IMR-90 (cell line): Measurements from ENCODE around the gene KRTAP10-3. TPM values are rescaled to one million over a fixed set of nuclear protein-coding genes. Genes with fewer than 3 reads are reported as not detected.

Source experiments
- ATAC-seq: fragments of 200-7000 bp; cut with Tn5 transposase; 2 replicates; pipeline ENCODE4 v1.9.1; 2020; ENCODE audit warnings: low read depth, mild to moderate bottlenecking, moderate library complexity
- BruUV-seq: library from RNA; stranded (reverse); fragments of 400-500 nt; replicated peaks from 2 replicates; lab custom pipeline; 2021; lab: Mats Ljungman, UMichigan
- CTCF ChIA-PET: fragments of 300-600 bp; formaldehyde crosslinking; extraction: SDS; loops from one replicate; lab custom pipeline; 2021; ENCODE audit warnings: antibody characterized with exemption; lab: Yijun Ruan, JAX
- POLR2A ChIA-PET: fragments of 300-600 bp; sonication (Branson Sonifier 250); formaldehyde crosslinking; loops from one replicate; lab custom pipeline; 2022; ENCODE audit warnings: antibody characterized with exemption; ENCODE audit not compliant: unreplicated experiment; lab: Charles Lee
- DNase-seq: peaks from one replicate; pipeline ENCODE4 v3.0.0; 2013
- H2AFZ ChIP-seq: replicated peaks from 2 replicates; pipeline ENCODE3; 2013; ENCODE audit warnings: low read length, mild to moderate bottlenecking; ENCODE audit not compliant: poor library complexity
- H2AK5ac ChIP-seq: 2 replicates; pipeline ENCODE4 v1.6.1; 2013; ENCODE audit warnings: low read depth, low read length, inconsistent platforms
- H2AK9ac ChIP-seq: replicated peaks from 2 replicates; pipeline ENCODE3; 2013; ENCODE audit warnings: mild to moderate bottlenecking, low read depth, low read length, moderate library complexity; ENCODE audit not compliant: poor library complexity
- H2BK120ac ChIP-seq: 2 replicates; pipeline ENCODE4 v1.6.1; 2013; ENCODE audit warnings: low read depth, low read length, inconsistent platforms
- H2BK15ac ChIP-seq: 3 replicates; pipeline ENCODE4 v1.6.1; 2013; ENCODE audit warnings: low read depth, low read length, inconsistent platforms
- H2BK20ac ChIP-seq: 2 replicates; pipeline ENCODE4 v1.6.1; 2013; ENCODE audit warnings: low read depth, mild to moderate bottlenecking, inconsistent platforms, low read length, moderate library complexity
- H2BK5ac ChIP-seq: 2 replicates; pipeline ENCODE4 v1.6.1; 2013; ENCODE audit warnings: mild to moderate bottlenecking, low read depth, low read length, inconsistent platforms; ENCODE audit not compliant: poor library complexity, severe bottlenecking
- H3K14ac ChIP-seq: replicated peaks from 2 replicates; pipeline ENCODE4 v1.6.1; 2013; ENCODE audit warnings: low read depth, low read length, inconsistent platforms
- H3K18ac ChIP-seq: 2 replicates; pipeline ENCODE4 v1.6.1; 2013; ENCODE audit warnings: low read depth, low read length, control low read depth
- H3K23ac ChIP-seq: 2 replicates; pipeline ENCODE4 v1.6.1; 2013; ENCODE audit warnings: low read depth, low read length, inconsistent platforms
- H3K27ac ChIP-seq: 2 replicates; pipeline ENCODE4 v1.5.1; 2013; ENCODE audit warnings: mild to moderate bottlenecking, control low read depth, low read length; ENCODE audit not compliant: insufficient read depth
- H3K27me3 ChIP-seq: 2 replicates; pipeline ENCODE4 v1.6.1; 2013; ENCODE audit warnings: low read length; ENCODE audit not compliant: control insufficient read depth, insufficient read depth
- H3K36me3 ChIP-seq: 2 replicates; pipeline ENCODE4 v1.6.1; 2013; ENCODE audit warnings: low read length, mixed read lengths; ENCODE audit not compliant: control insufficient read depth, insufficient read depth
- H3K4ac ChIP-seq: 2 replicates; pipeline ENCODE4 v1.6.1; 2013; ENCODE audit warnings: low read depth, low read length, inconsistent platforms
- H3K4me1 ChIP-seq: 2 replicates; pipeline ENCODE4 v1.6.1; 2013; ENCODE audit warnings: low read length, mixed read lengths; ENCODE audit not compliant: control insufficient read depth, insufficient read depth
- H3K4me2 ChIP-seq: 2 replicates; pipeline ENCODE4 v1.6.1; 2013; ENCODE audit warnings: low read depth, mild to moderate bottlenecking, control low read depth, low read length, moderate library complexity
- H3K4me3 ChIP-seq: 2 replicates; pipeline ENCODE4 v1.5.1; 2013; ENCODE audit warnings: low read depth, mild to moderate bottlenecking, control low read depth, low read length, moderate library complexity; ENCODE audit not compliant: insufficient read depth
- H3K56ac ChIP-seq: 2 replicates; pipeline ENCODE4 v1.6.1; 2013; ENCODE audit warnings: low read length, inconsistent platforms; ENCODE audit not compliant: insufficient read depth; ENCODE audit errors: extremely low read depth
- H3K79me1 ChIP-seq, 2 experiments: 2 replicates each; pipeline ENCODE4 v1.6.1; 2013; ENCODE audit warnings: low read length in 2 of 2, inconsistent platforms in 1 of 2, low read depth in 1 of 2
- H3K9ac ChIP-seq: 2 replicates; pipeline ENCODE4 v1.6.1; 2013; ENCODE audit warnings: low read depth, low read length, control low read depth
- H3K9me1 ChIP-seq: 2 replicates; pipeline ENCODE4 v1.6.1; 2013; ENCODE audit warnings: low read length, inconsistent platforms; ENCODE audit not compliant: insufficient read depth
- H3K9me3 ChIP-seq: 2 replicates; pipeline ENCODE4 v1.6.1; 2013; ENCODE audit warnings: low read length; ENCODE audit not compliant: control insufficient read depth, insufficient read depth
- H4K20me1 ChIP-seq: 2 replicates; pipeline ENCODE4 v1.6.1; 2013; ENCODE audit warnings: low read length, inconsistent platforms; ENCODE audit not compliant: insufficient read depth
- H4K5ac ChIP-seq: 2 replicates; pipeline ENCODE4 v1.6.1; 2013; ENCODE audit warnings: mild to moderate bottlenecking, low read depth, low read length, control low read depth
- H4K8ac ChIP-seq, 2 experiments: 2 replicates each; pipeline ENCODE4 v1.6.1; 2013; ENCODE audit warnings: low read depth in 2 of 2, low read length in 2 of 2, control low read depth in 1 of 2, inconsistent platforms in 1 of 2
- H4K91ac ChIP-seq: 2 replicates; pipeline ENCODE4 v1.6.1; 2013; ENCODE audit warnings: low read depth, low read length, inconsistent platforms; ENCODE audit not compliant: insufficient read depth
- BHLHE40 ChIP-seq: fragments of 150-350 bp; IDR thresholded peaks from 2 replicates; pipeline ENCODE4 v1.6.1; 2016; ENCODE audit warnings: mild to moderate bottlenecking, low read depth, low read length
- CEBPB ChIP-seq: IDR thresholded peaks from 2 replicates; pipeline ENCODE4 v1.6.1; 2012; ENCODE audit warnings: low read depth, low read length, improper control_type of control experiment
- CHD1 ChIP-seq: IDR thresholded peaks from 2 replicates; pipeline ENCODE4 v1.6.1; 2012; ENCODE audit warnings: low read depth, low read length, improper control_type of control experiment
- FOS ChIP-seq: fragments of 150-350 bp; IDR thresholded peaks from 2 replicates; pipeline ENCODE4 v1.6.1; 2016; ENCODE audit warnings: low read depth, low read length
- MAFK ChIP-seq: IDR thresholded peaks from 2 replicates; pipeline ENCODE4 v1.6.1; 2012; ENCODE audit warnings: low read depth, low read length, improper control_type of control experiment
- MAZ ChIP-seq: IDR thresholded peaks from 2 replicates; pipeline ENCODE4 v1.6.1; 2012; ENCODE audit warnings: low read depth, mild to moderate bottlenecking, low read length, improper control_type of control experiment, moderate library complexity, borderline replicate concordance
- MXI1 ChIP-seq: IDR thresholded peaks from 2 replicates; pipeline ENCODE4 v1.6.1; 2012; ENCODE audit warnings: low read depth, mild to moderate bottlenecking, low read length, moderate library complexity, borderline replicate concordance
- NFE2L2 ChIP-seq: fragments of 150-350 bp; IDR thresholded peaks from 2 replicates; pipeline ENCODE4 v1.6.1; 2016; ENCODE audit warnings: low read depth, mild to moderate bottlenecking, low read length
- POLR2A ChIP-seq: IDR thresholded peaks from 2 replicates; pipeline ENCODE4 v1.6.1; 2012; ENCODE audit warnings: mild to moderate bottlenecking, low read depth, low read length
- RAD21 ChIP-seq: IDR thresholded peaks from 2 replicates; pipeline ENCODE4 v1.6.1; 2012; ENCODE audit warnings: low read length, improper control_type of control experiment
- RCOR1 ChIP-seq: IDR thresholded peaks from 2 replicates; pipeline ENCODE4 v1.6.1; 2012; ENCODE audit warnings: mild to moderate bottlenecking, low read length, improper control_type of control experiment; ENCODE audit not compliant: insufficient replicate concordance
- RFX5 ChIP-seq: IDR thresholded peaks from 2 replicates; pipeline ENCODE4 v1.8.0; 2012; ENCODE audit warnings: low read depth, mild to moderate bottlenecking, low read length, moderate library complexity
- SMC3 ChIP-seq: fragments of 150-350 bp; IDR thresholded peaks from 2 replicates; pipeline ENCODE4 v1.6.1; 2016; ENCODE audit warnings: low read depth, mild to moderate bottlenecking, antibody characterized with exemption, low read length, moderate library complexity
- WGBS, 2 experiments: methylation state at CpG; one replicate each; pipeline versions ENCODE4 v1.1.5 to v1.1.7; 2013; ENCODE audit warnings: missing lambda C conversion rate in 2 of 2; ENCODE audit not compliant: insufficient read length in 1 of 2; ENCODE audit errors: extremely low coverage in 2 of 2; 5-methylcytosine and 5-hydroxymethylcytosine counted together
- dilution Hi-C: fragments of 300-500 bp; cut with HindIII; formaldehyde crosslinking; loops from one replicate; pipeline ENCODE4 v1.14.3; 2018; ENCODE audit warnings: low sequenced_read_pairs; ENCODE audit not compliant: unreplicated experiment
- in situ Hi-C: fragments of 300-500 bp; cut with MboI; formaldehyde crosslinking; loops from 3 replicates; pipeline ENCODE4 v1.14.3; 2019; ENCODE audit warnings: low sequenced_read_pairs, inconsistent platforms, mixed read lengths
- intact Hi-C: fragments of 100-400 bp; cut with micrococcal nuclease; formaldehyde crosslinking; loops from 2 replicates; pipeline ENCODE4 v1.10.0; 2022
- polyA plus RNA-seq, 3 experiments: library from polyadenylated mRNA; depleted of rRNA; stranded (reverse); fragments of >200 nt; gene quantifications; 2 replicates each; pipeline ENCODE4 v1.2.3, GENCODE V29; 2012; ENCODE audit warnings: low replicate concordance in 1 of 3
- total RNA-seq: library from RNA; depleted of rRNA; stranded (reverse); fragments of >200 nt; gene quantifications from 2 replicates; pipeline ENCODE4 v1.2.3, GENCODE V29; 2012
- TF ChIP-seq, protein P1 (sequence below): fragments of 150-350 bp; IDR thresholded peaks from 2 replicates; pipeline ENCODE4 v1.6.1; 2017; ENCODE audit warnings: mild to moderate bottlenecking, antibody characterized with exemption, low read length, low read depth
- TF ChIP-seq, protein P2 (sequence below): conservative IDR thresholded peaks from 2 replicates; pipeline ENCODE4 v1.5.1; 2012; ENCODE audit warnings: mild to moderate bottlenecking, low read depth, low read length, improper control_type of control experiment
- TF ChIP-seq, protein P3 (sequence below): fragments of 150-350 bp; IDR thresholded peaks from 2 replicates; pipeline ENCODE4 v1.6.1; 2016; ENCODE audit warnings: low read depth, mild to moderate bottlenecking, low read length, moderate library complexity, borderline replicate concordance

The KRTAP10-3 gene
- total and polyA plus RNA-seq, 2 of the 4 experiments (the other 2 are of a cell fraction): not detected

DNA sequence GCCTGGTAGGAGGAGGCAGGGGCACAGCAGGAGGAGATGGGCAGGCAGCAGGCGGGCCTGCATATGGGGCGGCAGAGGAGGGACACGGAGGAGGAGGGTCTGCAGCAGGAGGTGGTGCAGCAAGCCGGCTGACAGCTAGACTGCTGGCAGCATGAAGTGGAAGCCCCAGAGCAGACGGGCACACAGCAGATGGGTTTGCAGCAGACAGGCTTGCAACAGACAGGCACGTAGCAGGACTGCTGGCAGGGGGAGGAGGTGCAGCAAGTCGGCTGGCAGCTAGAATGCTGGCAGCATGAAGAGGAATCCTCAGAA is 21.2 kb upstream of the KRTAP10-3 start:
- TF ChIP-seq, protein P1, sequence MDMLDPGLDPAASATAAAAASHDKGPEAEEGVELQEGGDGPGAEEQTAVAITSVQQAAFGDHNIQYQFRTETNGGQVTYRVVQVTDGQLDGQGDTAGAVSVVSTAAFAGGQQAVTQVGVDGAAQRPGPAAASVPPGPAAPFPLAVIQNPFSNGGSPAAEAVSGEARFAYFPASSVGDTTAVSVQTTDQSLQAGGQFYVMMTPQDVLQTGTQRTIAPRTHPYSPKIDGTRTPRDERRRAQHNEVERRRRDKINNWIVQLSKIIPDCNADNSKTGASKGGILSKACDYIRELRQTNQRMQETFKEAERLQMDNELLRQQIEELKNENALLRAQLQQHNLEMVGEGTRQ: no peak
- no peak for TF ChIP-seq MAFK
- TF ChIP-seq RCOR1: no peak
- TF ChIP-seq NFE2L2: no peak
- no peak for TF ChIP-seq RAD21
- TF ChIP-seq, protein P2, sequence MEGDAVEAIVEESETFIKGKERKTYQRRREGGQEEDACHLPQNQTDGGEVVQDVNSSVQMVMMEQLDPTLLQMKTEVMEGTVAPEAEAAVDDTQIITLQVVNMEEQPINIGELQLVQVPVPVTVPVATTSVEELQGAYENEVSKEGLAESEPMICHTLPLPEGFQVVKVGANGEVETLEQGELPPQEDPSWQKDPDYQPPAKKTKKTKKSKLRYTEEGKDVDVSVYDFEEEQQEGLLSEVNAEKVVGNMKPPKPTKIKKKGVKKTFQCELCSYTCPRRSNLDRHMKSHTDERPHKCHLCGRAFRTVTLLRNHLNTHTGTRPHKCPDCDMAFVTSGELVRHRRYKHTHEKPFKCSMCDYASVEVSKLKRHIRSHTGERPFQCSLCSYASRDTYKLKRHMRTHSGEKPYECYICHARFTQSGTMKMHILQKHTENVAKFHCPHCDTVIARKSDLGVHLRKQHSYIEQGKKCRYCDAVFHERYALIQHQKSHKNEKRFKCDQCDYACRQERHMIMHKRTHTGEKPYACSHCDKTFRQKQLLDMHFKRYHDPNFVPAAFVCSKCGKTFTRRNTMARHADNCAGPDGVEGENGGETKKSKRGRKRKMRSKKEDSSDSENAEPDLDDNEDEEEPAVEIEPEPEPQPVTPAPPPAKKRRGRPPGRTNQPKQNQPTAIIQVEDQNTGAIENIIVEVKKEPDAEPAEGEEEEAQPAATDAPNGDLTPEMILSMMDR: no peak
- TF ChIP-seq MAZ: no peak
- no peak for TF ChIP-seq FOS
- no peak for TF ChIP-seq CEBPB
- no peak for TF ChIP-seq RFX5
- TF ChIP-seq MXI1: no peak
- TF ChIP-seq CHD1: no peak
- TF ChIP-seq, protein P3, sequence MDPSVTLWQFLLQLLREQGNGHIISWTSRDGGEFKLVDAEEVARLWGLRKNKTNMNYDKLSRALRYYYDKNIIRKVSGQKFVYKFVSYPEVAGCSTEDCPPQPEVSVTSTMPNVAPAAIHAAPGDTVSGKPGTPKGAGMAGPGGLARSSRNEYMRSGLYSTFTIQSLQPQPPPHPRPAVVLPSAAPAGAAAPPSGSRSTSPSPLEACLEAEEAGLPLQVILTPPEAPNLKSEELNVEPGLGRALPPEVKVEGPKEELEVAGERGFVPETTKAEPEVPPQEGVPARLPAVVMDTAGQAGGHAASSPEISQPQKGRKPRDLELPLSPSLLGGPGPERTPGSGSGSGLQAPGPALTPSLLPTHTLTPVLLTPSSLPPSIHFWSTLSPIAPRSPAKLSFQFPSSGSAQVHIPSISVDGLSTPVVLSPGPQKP: no peak
- TF ChIP-seq SMC3: no peak
- no peak for TF ChIP-seq POLR2A
- TF ChIP-seq BHLHE40: no peak
- H2AK9ac ChIP-seq: no peak overlapping the region
- H2AFZ ChIP-seq: no peak overlapping the region
- ATAC-seq: no peak
- H2BK15ac ChIP-seq: no peak overlapping the region
- in situ Hi-C loops: no loop called here
- no peak overlapping the region for H4K8ac ChIP-seq
- H3K79me1 ChIP-seq: no peaks in the 10 kb centered on the region
- dilution Hi-C loops: no loop called here
- intact Hi-C loops: no loop called here
- ChIA-PET CTCF (no interaction called here), POLR2A (no interaction called here)
- no peak overlapping the region for H2AK5ac ChIP-seq
- no peak overlapping the region for H3K56ac ChIP-seq
- H4K91ac ChIP-seq: no peak overlapping the region
- no peak overlapping the region for H3K9ac ChIP-seq
- H4K20me1 ChIP-seq: no peaks in the 10 kb centered on the region
- H3K4me2 ChIP-seq: no peak overlapping the region
- H2BK120ac ChIP-seq: no peak overlapping the region
- H2BK20ac ChIP-seq: no peak overlapping the region
- no peaks in the 10 kb centered on the region for H3K36me3 ChIP-seq
- H3K9me3 ChIP-seq: peaks cover 11% of the 10 kb centered on the region
- no peak overlapping the region for H3K18ac ChIP-seq
- no peaks in the 10 kb centered on the region; the same call in 1 of the 2 replicates for H3K27me3 ChIP-seq
- no peak overlapping the region for H2BK5ac ChIP-seq
- H3K4me1 ChIP-seq: no peaks in the 10 kb centered on the region
- no peak overlapping the region for H3K14ac ChIP-seq
- no peak overlapping the region for H3K27ac ChIP-seq
- no peak for DNase-seq
- no peak overlapping the region for H4K5ac ChIP-seq
- no TSS peak for BruUV-seq
- H3K9me1 ChIP-seq: no peaks in the 10 kb centered on the region
- 42% methylated on average over 4 of the region's 7 CpGs; no CpG with 5 or more reads in 1 of the 2 experiments for WGBS, 2 experiments
- H3K4ac ChIP-seq: no peak overlapping the region
- H3K4me3 ChIP-seq: no peak overlapping the region
- no peak overlapping the region for H3K23ac ChIP-seq
